ENCODE measurements around the gene ESPN. TPM values are rescaled to one million over a fixed set of nuclear protein-coding genes. Genes with fewer than 3 reads are reported as not detected.

The ESPN gene
- total RNA-seq, 1 experiment from 2014 or later: 53.1 TPM

- H3K14ac ChIP-seq (ENCODE audit: insufficient read depth, low read length): no peak overlapping the region
- no peaks in the 10 kb centered on the region for H3K27me3 ChIP-seq (ENCODE audit: insufficient read depth, low read length)
- Mint-ChIP-seq H3K4me3 (no peak overlapping the region), H3K9me3 (no peaks in the 10 kb centered on the region; a peak in 1 of 5 replicates), H3K27ac (no peak overlapping the region; a peak in 1 of 7 replicates), H3K27me3 (ENCODE audit: low read depth) (peaks cover 68% of the 10 kb centered on the region), H3K4me1 (peaks cover 20 to 22% of the 10 kb centered on the region in 2 experiments), H3K36me3 (ENCODE audit: insufficient read depth in 1 of 3, low read depth in 3 of 3) (no peaks in the 10 kb centered on the region)
- H4K20me1 ChIP-seq (ENCODE audit: control insufficient read depth, insufficient read depth, insufficient read length): no peaks in the 10 kb centered on the region
- TF ChIP-seq, protein P1, sequence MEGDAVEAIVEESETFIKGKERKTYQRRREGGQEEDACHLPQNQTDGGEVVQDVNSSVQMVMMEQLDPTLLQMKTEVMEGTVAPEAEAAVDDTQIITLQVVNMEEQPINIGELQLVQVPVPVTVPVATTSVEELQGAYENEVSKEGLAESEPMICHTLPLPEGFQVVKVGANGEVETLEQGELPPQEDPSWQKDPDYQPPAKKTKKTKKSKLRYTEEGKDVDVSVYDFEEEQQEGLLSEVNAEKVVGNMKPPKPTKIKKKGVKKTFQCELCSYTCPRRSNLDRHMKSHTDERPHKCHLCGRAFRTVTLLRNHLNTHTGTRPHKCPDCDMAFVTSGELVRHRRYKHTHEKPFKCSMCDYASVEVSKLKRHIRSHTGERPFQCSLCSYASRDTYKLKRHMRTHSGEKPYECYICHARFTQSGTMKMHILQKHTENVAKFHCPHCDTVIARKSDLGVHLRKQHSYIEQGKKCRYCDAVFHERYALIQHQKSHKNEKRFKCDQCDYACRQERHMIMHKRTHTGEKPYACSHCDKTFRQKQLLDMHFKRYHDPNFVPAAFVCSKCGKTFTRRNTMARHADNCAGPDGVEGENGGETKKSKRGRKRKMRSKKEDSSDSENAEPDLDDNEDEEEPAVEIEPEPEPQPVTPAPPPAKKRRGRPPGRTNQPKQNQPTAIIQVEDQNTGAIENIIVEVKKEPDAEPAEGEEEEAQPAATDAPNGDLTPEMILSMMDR (conservative IDR thresholded peaks at IDR 0.05): no peak
- no peaks in the 10 kb centered on the region for H3K4me1 ChIP-seq (ENCODE audit: insufficient read depth, low read length)
- no peak overlapping the region for H3K56ac ChIP-seq (ENCODE audit: insufficient read length, low read depth, low read length)
- H4K5ac ChIP-seq (ENCODE audit: insufficient read length, low read depth, low read length): no peak overlapping the region
- WGBS (ENCODE audit: extremely low coverage, insufficient read length, low lambda C conversion rate): no CpG with 5 or more reads among the region's 5 CpGs
- no peak overlapping the region; the same call in 1 of the 2 replicates for H2BK15ac ChIP-seq (ENCODE audit: low read depth, low read length)
- H3K23me2 ChIP-seq (ENCODE audit: insufficient read length, low read depth, low read length, poor library complexity, severe bottlenecking): no peaks in the 10 kb centered on the region
- H3K9me3 ChIP-seq (ENCODE audit: control insufficient read depth, low read depth, low read length): no peaks in the 10 kb centered on the region
- no peak overlapping the region for H2AFZ ChIP-seq (ENCODE audit: low read length)
- no peak overlapping the region for H3K23ac ChIP-seq (ENCODE audit: insufficient read length, low read depth, low read length)
- H3T11ph ChIP-seq (ENCODE audit: low read length): no peak overlapping the region
- no peak overlapping the region for H2BK20ac ChIP-seq (ENCODE audit: low read depth, low read length, poor library complexity, severe bottlenecking)
- no peak overlapping the region for H4K8ac ChIP-seq (replicated peaks; ENCODE audit: insufficient read length, low read depth, low read length)
- H2BK12ac ChIP-seq (ENCODE audit: insufficient read length, low read depth, low read length): no peak overlapping the region
- no peak overlapping the region for H3K4me2 ChIP-seq (ENCODE audit: insufficient read depth, insufficient read length, low read length)
- DNase-seq: no peak
- H4K91ac ChIP-seq (ENCODE audit: insufficient read length, low read depth, low read length): no peak overlapping the region
- H3K27ac ChIP-seq (ENCODE audit: insufficient read length, low read depth, low read length): no peak overlapping the region
- H3K9ac ChIP-seq (ENCODE audit: extremely low read depth, insufficient read length, low read length): no peak overlapping the region
- H2AK5ac ChIP-seq (ENCODE audit: insufficient read length, low read length): no peak overlapping the region
- H3K79me1 ChIP-seq (ENCODE audit: insufficient read depth, low read depth, low read length, poor library complexity, severe bottlenecking): no peaks in the 10 kb centered on the region
- H3K79me2 ChIP-seq (ENCODE audit: insufficient read depth, low read length): no peaks in the 10 kb centered on the region
- no peak overlapping the region for H3K4ac ChIP-seq (ENCODE audit: low read depth, low read length)
- H2BK5ac ChIP-seq (ENCODE audit: insufficient read length, low read length): no peak overlapping the region
- H2BK120ac ChIP-seq (ENCODE audit: low read depth, low read length, poor library complexity, severe bottlenecking): no peak overlapping the region
- no peak overlapping the region for H3K18ac ChIP-seq (ENCODE audit: insufficient read length, low read depth, low read length)
Measured at GRCh38 chr1:6434186-6434585, 9.6 kb downstream of the ESPN start.
